ENCODE measurements around the gene ITGAX.

Gene ITGAX

DNA sequence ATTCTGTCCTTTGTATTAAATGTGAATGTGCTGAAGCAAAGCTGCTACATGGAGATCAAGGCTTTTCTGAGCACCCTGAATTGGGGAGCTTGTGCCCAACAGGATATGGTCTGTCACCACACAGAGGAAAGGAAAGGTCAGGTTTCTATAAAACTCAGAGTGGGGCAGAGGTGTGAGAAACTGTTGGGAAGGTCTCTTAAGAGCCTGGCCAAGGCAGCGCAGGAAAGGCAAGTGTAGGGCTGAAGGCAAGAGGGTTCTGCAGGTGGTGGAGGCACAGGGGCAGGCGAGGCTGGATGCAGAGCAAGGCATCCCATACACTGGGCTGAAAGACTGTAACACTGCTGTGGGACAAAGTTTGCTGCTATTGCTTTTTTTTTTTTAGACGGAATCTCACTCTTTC lies 65.1 kb downstream of the ITGAX start:
- in situ Hi-C loops (cut with MboI; ENCODE audit: low pct_unique_long_range_greater_than_20kb, low sequenced_read_pairs, unreplicated experiment): no loop called here
- TF ChIP-seq, protein P1, sequence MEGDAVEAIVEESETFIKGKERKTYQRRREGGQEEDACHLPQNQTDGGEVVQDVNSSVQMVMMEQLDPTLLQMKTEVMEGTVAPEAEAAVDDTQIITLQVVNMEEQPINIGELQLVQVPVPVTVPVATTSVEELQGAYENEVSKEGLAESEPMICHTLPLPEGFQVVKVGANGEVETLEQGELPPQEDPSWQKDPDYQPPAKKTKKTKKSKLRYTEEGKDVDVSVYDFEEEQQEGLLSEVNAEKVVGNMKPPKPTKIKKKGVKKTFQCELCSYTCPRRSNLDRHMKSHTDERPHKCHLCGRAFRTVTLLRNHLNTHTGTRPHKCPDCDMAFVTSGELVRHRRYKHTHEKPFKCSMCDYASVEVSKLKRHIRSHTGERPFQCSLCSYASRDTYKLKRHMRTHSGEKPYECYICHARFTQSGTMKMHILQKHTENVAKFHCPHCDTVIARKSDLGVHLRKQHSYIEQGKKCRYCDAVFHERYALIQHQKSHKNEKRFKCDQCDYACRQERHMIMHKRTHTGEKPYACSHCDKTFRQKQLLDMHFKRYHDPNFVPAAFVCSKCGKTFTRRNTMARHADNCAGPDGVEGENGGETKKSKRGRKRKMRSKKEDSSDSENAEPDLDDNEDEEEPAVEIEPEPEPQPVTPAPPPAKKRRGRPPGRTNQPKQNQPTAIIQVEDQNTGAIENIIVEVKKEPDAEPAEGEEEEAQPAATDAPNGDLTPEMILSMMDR (IDR thresholded peaks at IDR 0.05; ENCODE audit: extremely low read depth, insufficient read depth, missing control alignments): no peak
- DNase-seq (ENCODE audit: low spot score): no peak

DNA sequence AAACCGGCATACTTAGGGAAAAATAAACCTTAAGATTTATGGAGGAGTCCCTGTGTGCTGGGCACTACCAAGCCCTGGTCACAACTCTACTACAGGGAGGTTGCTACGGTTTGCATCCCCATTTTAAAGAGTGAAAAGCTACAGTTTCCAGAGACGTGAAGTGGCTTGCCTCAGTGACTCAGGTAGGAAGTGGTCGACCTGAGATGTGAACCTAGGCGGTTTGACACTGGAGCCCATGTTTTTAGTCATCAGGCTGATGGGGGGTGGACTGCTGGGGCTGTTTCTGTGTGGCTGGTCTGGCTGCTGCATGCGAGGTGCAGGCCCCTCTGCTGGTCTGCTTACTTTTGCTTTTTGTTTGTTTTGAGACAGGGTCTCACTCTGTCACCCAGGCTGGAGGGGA lies 66.6 kb downstream of the ITGAX start:
- DNase-seq (ENCODE audit: low spot score): peak; percentile 75
- in situ Hi-C loops (cut with MboI; ENCODE audit: low pct_unique_long_range_greater_than_20kb, low sequenced_read_pairs, unreplicated experiment): no loop called here

DNA sequence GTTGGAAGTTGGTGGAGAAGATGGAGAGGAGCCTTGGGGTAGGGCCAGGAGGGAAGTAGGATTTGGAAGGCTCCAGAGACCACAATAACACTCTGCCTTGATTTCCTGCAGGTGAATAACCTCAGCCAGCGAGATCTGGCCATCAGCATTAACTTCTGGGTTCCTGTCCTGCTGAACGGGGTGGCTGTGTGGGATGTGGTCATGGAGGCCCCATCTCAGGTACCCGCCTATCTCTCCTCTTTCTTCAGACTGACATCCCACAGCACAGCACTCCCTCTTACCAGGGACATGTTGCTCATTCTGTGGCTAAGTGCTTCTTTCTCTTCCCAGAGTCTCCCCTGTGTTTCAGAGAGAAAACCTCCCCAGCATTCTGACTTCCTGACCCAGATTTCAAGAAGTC lies 68.3 kb downstream of the ITGAX start:
- TF ChIP-seq, protein P1 (IDR thresholded peaks at IDR 0.05; ENCODE audit: extremely low read depth, insufficient read depth, missing control alignments): no peak
- in situ Hi-C loops (cut with MboI; ENCODE audit: low pct_unique_long_range_greater_than_20kb, low sequenced_read_pairs, unreplicated experiment): no loop called here
- DNase-seq (ENCODE audit: low spot score): no peak

More for the DNA sequence above, 66.6 kb downstream of the ITGAX start:
- TF ChIP-seq, protein P1 (IDR thresholded peaks at IDR 0.05; ENCODE audit: extremely low read depth, insufficient read depth, missing control alignments): no peak

DNA sequence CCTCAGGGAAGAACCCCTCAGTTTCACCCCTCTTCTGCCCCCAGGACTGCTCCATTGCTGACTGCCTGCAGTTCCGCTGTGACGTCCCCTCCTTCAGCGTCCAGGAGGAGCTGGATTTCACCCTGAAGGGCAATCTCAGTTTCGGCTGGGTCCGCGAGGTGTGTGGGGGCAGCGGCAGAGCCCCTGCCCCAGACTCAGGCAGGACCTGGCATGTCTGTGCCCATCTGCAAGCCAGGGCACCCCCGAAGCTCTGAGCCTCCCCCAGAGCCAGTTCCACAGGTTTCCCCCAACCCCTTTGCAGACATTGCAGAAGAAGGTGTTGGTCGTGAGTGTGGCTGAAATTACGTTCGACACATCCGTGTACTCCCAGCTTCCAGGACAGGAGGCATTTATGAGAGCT lies 68.8 kb downstream of the ITGAX start:
- in situ Hi-C loops (cut with MboI; ENCODE audit: low pct_unique_long_range_greater_than_20kb, low sequenced_read_pairs, unreplicated experiment): no loop called here
- TF ChIP-seq, protein P1 (IDR thresholded peaks at IDR 0.05; ENCODE audit: extremely low read depth, insufficient read depth, missing control alignments): no peak
- no peak for DNase-seq (ENCODE audit: low spot score)

DNA sequence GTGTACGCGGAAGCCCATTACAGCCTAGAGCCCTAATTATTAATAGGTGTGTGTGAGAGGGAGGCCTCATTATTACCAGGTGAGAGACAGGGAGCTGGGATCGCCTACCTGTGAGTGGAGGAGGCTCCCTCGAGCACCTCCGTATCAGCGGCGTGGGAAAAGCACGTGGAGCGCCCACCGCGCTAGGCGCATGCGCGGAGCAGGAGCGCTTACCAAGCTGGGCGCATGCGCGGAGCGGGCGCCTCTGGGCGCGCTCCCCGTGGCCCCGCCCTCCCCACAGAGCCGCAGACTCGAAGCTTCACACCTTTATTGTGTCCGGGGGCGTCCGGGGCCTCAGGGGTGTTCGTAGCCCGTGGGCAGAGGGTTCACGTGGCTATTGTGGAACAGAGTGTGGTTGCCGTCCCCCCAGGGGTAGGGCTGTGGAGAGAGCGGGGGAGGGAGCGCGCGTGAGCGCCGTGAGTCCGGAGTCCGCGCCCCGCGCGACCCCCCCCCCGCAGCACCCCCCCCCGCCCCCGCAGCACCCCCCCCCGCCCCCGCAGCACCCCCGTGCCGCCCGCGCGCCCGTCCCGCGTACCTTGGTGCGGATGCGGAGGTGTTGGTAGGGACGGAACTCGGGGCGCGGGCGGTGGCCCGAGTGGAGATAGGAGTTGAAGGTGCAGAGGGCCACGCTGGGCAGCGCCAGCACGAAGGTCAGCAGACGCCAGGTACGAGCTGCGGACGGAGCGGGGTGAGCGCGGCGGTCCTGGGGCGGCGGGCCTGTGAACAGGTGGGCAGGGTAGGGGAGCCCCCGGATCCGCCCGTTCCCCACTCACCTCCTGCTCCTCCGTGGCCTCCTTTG lies 72.7 kb downstream of the ITGAX start:
- in situ Hi-C loops (cut with MboI; ENCODE audit: low pct_unique_long_range_greater_than_20kb, low sequenced_read_pairs, unreplicated experiment): loop anchor here (25.0 kb wide), 1 partner anchor 465 kb away; the partner anchor contains the start of gene SETD1A
- TF ChIP-seq, protein P1 (IDR thresholded peaks at IDR 0.05; ENCODE audit: extremely low read depth, insufficient read depth, missing control alignments): no peak
- peak; percentile 80 for DNase-seq (ENCODE audit: low spot score)

DNA sequence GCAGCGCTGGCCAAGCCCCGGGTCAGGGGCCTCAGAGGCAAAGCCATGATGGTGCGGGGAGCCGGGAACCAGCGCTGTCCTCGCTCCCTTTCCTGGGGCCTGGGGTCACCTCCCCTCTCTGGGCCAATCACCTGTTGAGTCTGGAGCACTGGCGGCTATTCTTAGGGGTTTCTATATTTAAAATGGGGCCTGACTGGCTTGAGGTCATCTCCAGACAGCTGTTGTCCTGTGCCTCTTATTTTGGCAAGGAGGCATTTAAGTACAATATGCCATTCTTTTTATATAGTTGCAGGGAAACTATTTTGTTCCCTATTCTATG lies 73.3 kb downstream of the ITGAX start, which contains the start of gene COX6A2:
Gene COX6A2, minus strand, starts transcription at position 82 of the 319 bp plus-strand sequence. Its CDS starts 35 bp downstream, at position 47.
- in situ Hi-C loops (cut with MboI; ENCODE audit: low pct_unique_long_range_greater_than_20kb, low sequenced_read_pairs, unreplicated experiment): loop anchor here (25.0 kb wide), 1 partner anchor 466 kb away; the partner anchor contains the start of gene SETD1A
- no peak for DNase-seq (ENCODE audit: low spot score)
- TF ChIP-seq, protein P1 (IDR thresholded peaks at IDR 0.05; ENCODE audit: extremely low read depth, insufficient read depth, missing control alignments): no peak

Data from GM13977 (cell line).